ENCODE results near the gene UQCC5. TPM values are rescaled to one million over a fixed set of nuclear protein-coding genes. Genes with fewer than 3 reads are reported as not detected.

UQCC5 gene, protein sequence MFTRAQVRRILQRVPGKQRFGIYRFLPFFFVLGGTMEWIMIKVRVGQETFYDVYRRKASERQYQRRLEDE
- 13.7 TPM for total RNA-seq (ENCODE audit: unreplicated experiment)
- long read RNA-seq, partial matches to known transcripts, result 0 of 2 reads
- long read RNA-seq, other reads (novel, unspliced or antisense), result 0 of 2 reads

DNA sequence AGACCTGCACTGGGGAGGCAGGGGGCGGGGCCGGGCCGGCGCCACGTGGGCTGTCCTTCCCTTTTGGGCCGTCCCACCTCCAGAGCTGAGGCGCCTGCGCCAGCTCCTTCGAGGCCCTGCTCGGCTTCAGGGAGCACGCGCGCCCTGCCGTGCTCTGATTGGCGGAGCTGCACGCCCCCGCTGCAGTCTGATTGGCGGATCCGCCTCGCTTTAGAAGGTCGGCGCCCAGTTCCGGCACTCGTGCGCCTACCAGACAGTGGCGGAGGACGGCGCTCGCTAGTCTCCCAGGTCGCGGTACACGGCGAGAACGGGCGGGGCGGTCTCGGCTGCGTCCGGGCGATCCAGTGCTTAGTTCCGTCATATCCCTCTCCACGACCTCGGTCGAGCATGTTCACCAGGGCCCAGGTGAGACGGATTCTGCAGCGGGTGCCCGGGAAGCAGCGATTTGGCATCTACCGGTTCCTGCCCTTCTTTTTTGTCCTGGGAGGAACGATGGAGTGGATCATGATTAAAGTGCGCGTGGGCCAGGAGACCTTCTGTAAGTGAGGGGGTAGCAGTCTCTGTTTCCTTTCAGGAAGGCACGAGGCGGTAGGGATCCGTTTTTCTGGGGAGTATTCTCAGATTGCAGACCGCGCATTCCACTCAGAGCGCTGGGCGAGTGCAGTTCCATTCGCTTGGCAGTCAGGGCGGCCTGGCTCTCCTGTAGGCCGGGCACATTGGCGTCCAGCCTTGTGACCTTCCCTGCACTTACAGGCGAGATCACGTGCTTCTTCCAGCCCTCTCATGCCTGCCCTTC, at the start of gene UQCC5:
TSS of gene UQCC5 (plus strand) at position 237 of the 796 bp plus-strand sequence. CDS start at position 388, 151 bp downstream.
- H3K4me1 Mint-ChIP-seq (ENCODE audit: low read depth, unreplicated experiment), result peaks cover 27% of the 10 kb centered on the region
- DNase-seq, result peak; percentile 96

DNA sequence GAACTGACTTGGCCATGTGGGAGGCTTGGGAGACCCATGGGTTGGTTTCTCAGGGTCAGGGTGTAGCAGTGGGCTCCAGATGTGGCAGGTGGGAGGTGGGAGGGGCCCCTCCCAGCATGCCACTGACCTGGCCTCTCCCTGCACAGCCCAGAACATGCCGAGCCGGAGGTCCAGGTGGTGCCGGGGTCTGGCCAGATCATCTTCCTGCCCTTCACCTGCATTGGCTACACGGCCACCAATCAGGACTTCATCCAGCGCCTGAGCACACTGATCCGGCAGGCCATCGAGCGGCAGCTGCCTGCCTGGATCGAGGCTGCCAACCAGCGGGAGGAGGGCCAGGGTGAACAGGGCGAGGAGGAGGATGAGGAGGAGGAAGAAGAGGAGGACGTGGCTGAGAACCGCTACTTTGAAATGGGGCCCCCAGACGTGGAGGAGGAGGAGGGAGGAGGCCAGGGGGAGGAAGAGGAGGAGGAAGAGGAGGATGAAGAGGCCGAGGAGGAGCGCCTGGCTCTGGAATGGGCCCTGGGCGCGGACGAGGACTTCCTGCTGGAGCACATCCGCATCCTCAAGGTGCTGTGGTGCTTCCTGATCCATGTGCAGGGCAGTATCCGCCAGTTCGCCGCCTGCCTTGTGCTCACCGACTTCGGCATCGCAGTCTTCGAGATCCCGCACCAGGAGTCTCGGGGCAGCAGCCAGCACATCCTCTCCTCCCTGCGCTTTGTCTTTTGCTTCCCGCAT, 49.2 kb upstream of the UQCC5 start:
- TF ChIP-seq, protein P1, sequence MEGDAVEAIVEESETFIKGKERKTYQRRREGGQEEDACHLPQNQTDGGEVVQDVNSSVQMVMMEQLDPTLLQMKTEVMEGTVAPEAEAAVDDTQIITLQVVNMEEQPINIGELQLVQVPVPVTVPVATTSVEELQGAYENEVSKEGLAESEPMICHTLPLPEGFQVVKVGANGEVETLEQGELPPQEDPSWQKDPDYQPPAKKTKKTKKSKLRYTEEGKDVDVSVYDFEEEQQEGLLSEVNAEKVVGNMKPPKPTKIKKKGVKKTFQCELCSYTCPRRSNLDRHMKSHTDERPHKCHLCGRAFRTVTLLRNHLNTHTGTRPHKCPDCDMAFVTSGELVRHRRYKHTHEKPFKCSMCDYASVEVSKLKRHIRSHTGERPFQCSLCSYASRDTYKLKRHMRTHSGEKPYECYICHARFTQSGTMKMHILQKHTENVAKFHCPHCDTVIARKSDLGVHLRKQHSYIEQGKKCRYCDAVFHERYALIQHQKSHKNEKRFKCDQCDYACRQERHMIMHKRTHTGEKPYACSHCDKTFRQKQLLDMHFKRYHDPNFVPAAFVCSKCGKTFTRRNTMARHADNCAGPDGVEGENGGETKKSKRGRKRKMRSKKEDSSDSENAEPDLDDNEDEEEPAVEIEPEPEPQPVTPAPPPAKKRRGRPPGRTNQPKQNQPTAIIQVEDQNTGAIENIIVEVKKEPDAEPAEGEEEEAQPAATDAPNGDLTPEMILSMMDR (IDR thresholded peaks at IDR 0.05; ENCODE audit: partially characterized antibody, unreplicated experiment), result no peak
- no peak for DNase-seq
- no peaks in the 10 kb centered on the region for H3K36me3 Mint-ChIP-seq (ENCODE audit: unreplicated experiment)
- no peak overlapping the region for H3K27ac Mint-ChIP-seq (ENCODE audit: unreplicated experiment)
- no peak overlapping the region for H3K4me3 Mint-ChIP-seq (ENCODE audit: unreplicated experiment)
- H3K9me3 Mint-ChIP-seq (ENCODE audit: unreplicated experiment), result peaks cover 15% of the 10 kb centered on the region
- peaks cover 5% of the 10 kb centered on the region for H3K27me3 Mint-ChIP-seq (ENCODE audit: unreplicated experiment)
- H3K4me1 Mint-ChIP-seq (ENCODE audit: low read depth, unreplicated experiment), result peaks cover 20% of the 10 kb centered on the region

More for the DNA sequence above, at the start of gene UQCC5:
- TF ChIP-seq, protein P1 (IDR thresholded peaks at IDR 0.05; ENCODE audit: partially characterized antibody, unreplicated experiment), result no peak
- peaks cover 14% of the 10 kb centered on the region for H3K27me3 Mint-ChIP-seq (ENCODE audit: unreplicated experiment)
- H3K4me3 Mint-ChIP-seq (ENCODE audit: unreplicated experiment), result peak within 1 kb of the TSS; percentile 98
- peak within 1 kb of the TSS; percentile 91 for H3K27ac Mint-ChIP-seq (ENCODE audit: unreplicated experiment)
- no peaks in the 10 kb centered on the region for H3K36me3 Mint-ChIP-seq (ENCODE audit: unreplicated experiment)
- H3K9me3 Mint-ChIP-seq (ENCODE audit: unreplicated experiment), result peaks cover 16% of the 10 kb centered on the region

DNA sequence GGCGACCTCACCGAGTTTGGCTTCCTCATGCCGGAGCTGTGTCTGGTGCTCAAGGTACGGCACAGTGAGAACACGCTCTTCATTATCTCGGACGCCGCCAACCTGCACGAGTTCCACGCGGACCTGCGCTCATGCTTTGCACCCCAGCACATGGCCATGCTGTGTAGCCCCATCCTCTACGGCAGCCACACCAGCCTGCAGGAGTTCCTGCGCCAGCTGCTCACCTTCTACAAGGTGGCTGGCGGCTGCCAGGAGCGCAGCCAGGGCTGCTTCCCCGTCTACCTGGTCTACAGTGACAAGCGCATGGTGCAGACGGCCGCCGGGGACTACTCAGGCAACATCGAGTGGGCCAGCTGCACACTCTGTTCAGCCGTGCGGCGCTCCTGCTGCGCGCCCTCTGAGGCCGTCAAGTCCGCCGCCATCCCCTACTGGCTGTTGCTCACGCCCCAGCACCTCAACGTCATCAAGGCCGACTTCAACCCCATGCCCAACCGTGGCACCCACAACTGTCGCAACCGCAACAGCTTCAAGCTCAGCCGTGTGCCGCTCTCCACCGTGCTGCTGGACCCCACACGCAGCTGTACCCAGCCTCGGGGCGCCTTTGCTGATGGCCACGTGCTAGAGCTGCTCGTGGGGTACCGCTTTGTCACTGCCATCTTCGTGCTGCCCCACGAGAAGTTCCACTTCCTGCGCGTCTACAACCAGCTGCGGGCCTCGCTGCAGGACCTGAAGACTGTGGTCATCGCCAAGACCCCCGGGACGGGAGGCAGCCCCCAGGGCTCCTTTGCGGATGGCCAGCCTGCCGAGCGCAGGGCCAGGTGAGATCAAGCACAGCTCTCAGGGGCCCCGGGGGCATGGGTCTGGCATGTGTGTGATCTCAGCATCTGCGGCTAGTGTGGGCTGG, 48.4 kb upstream of the UQCC5 start:
- no peak overlapping the region for H3K4me3 Mint-ChIP-seq (ENCODE audit: unreplicated experiment)
- no peak overlapping the region for H3K27ac Mint-ChIP-seq (ENCODE audit: unreplicated experiment)
- peaks cover 19% of the 10 kb centered on the region for H3K4me1 Mint-ChIP-seq (ENCODE audit: low read depth, unreplicated experiment)
- TF ChIP-seq, protein P1 (IDR thresholded peaks at IDR 0.05; ENCODE audit: partially characterized antibody, unreplicated experiment), result no peak
- DNase-seq, result no peak
- H3K27me3 Mint-ChIP-seq (ENCODE audit: unreplicated experiment), result peaks cover 3% of the 10 kb centered on the region
- H3K36me3 Mint-ChIP-seq (ENCODE audit: unreplicated experiment), result no peaks in the 10 kb centered on the region
- peaks cover 13% of the 10 kb centered on the region for H3K9me3 Mint-ChIP-seq (ENCODE audit: unreplicated experiment)

DNA sequence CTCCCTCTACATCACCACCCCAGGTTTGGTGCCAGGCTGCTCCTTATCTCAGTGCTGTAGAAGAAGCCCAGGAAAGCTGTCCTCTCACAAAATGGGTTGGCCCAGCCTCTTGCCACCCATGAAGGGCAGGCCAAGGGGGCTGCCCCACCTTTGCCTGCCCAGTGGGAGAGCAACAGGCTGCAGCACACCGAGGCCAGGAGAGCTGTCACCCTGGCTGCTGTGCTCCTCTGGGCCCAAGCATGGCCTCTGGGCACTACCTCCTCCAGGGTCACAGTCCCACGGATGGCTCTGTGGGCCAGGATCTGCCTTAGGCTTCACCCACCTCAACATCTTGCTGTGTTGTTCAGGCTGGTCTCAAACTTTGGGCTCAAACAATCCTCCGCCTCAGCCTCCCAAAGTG, 47.7 kb upstream of the UQCC5 start:
- no peaks in the 10 kb centered on the region for H3K36me3 Mint-ChIP-seq (ENCODE audit: unreplicated experiment)
- no peak overlapping the region for H3K27ac Mint-ChIP-seq (ENCODE audit: unreplicated experiment)
- no peak for DNase-seq
- H3K9me3 Mint-ChIP-seq (ENCODE audit: unreplicated experiment), result peaks cover 13% of the 10 kb centered on the region
- peaks cover 13% of the 10 kb centered on the region for H3K4me1 Mint-ChIP-seq (ENCODE audit: low read depth, unreplicated experiment)
- no peak overlapping the region for H3K4me3 Mint-ChIP-seq (ENCODE audit: unreplicated experiment)
- TF ChIP-seq, protein P1 (IDR thresholded peaks at IDR 0.05; ENCODE audit: partially characterized antibody, unreplicated experiment), result no peak
- H3K27me3 Mint-ChIP-seq (ENCODE audit: unreplicated experiment), result peaks cover 3% of the 10 kb centered on the region
